Keratinocyte (primary cell): Measurements from ENCODE around the gene MPPE1. TPM values are rescaled to one million over a fixed set of nuclear protein-coding genes. Genes with fewer than 3 reads are reported as not detected.

ENCODE experiments used
- DNase-seq: peaks from one replicate; pipeline ENCODE4 v3.0.0-alpha.2; 2011; ENCODE audit warnings: low read depth, missing footprints, low spot score
- FAIRE-seq: peaks from 2 replicates; lab custom pipeline; 2011; peaks lifted over from hg19 to GRCh38; lab: Jason Lieb, UNC
- H2AFZ ChIP-seq: 2 replicates; pipeline ENCODE4 v1.6.0; 2012; ENCODE audit warnings: low read length, control low read depth, inconsistent platforms; ENCODE audit not compliant: control insufficient read depth
- H3K27ac ChIP-seq: 2 replicates; pipeline ENCODE4 v1.5.1; 2011; ENCODE audit warnings: low read length; ENCODE audit not compliant: control insufficient read depth, insufficient read depth
- H3K27me3 ChIP-seq: 3 replicates; pipeline ENCODE4 v1.6.0; 2011; ENCODE audit warnings: low read length; ENCODE audit not compliant: control insufficient read depth, insufficient read depth; ENCODE audit errors: extremely low read depth
- H3K36me3 ChIP-seq, 2 experiments: 2 replicates in 1 of 2; 3 replicates in 1 of 2; pipeline ENCODE4 v1.5.1; 2011; ENCODE audit warnings: low read length in 2 of 2, mild to moderate bottlenecking in 1 of 2; ENCODE audit not compliant: control insufficient read depth in 2 of 2, insufficient read depth in 2 of 2; ENCODE audit errors: extremely low read depth in 1 of 2
- H3K4me1 ChIP-seq: 3 replicates; pipeline ENCODE4 v1.5.1; 2011; ENCODE audit warnings: low read length; ENCODE audit not compliant: control insufficient read depth, insufficient read depth; ENCODE audit errors: extremely low read depth
- H3K4me2 ChIP-seq: 3 replicates; pipeline ENCODE4 v1.6.0; 2011; ENCODE audit warnings: low read depth, low read length; ENCODE audit not compliant: control insufficient read depth, insufficient read depth; ENCODE audit errors: extremely low read depth
- H3K4me3 ChIP-seq, 3 experiments: fragments of 200-600 bp in 1 of 3; sonication (generic) in 1 of 3; 2 replicates in 2 of 3; 3 replicates in 1 of 3; pipeline ENCODE4 v1.5.1; 2011 to 2016; ENCODE audit warnings: low read length in 3 of 3, mild to moderate bottlenecking in 3 of 3, control low read depth in 2 of 3, inconsistent platforms in 1 of 3, low read depth in 1 of 3, mixed read lengths in 1 of 3, mixed run types in 1 of 3, moderate library complexity in 1 of 3; ENCODE audit not compliant: control insufficient read depth in 2 of 3, insufficient read depth in 2 of 3; ENCODE audit errors: extremely low read depth in 1 of 3
- H3K79me2 ChIP-seq: 2 replicates; pipeline ENCODE4 v1.6.0; 2012; ENCODE audit warnings: low read length; ENCODE audit not compliant: control insufficient read depth, insufficient read depth
- H3K9ac ChIP-seq: 3 replicates; pipeline ENCODE4 v1.6.0; 2011; ENCODE audit warnings: low read length; ENCODE audit not compliant: control insufficient read depth, insufficient read depth; ENCODE audit errors: extremely low read depth
- H3K9me1 ChIP-seq: 3 replicates; pipeline ENCODE4 v1.6.0; 2011; ENCODE audit warnings: low read length; ENCODE audit not compliant: control insufficient read depth, insufficient read depth; ENCODE audit errors: extremely low read depth
- H3K9me3 ChIP-seq: 2 replicates; pipeline ENCODE4 v1.5.1; 2012; ENCODE audit warnings: low read depth, low read length; ENCODE audit not compliant: control insufficient read depth
- H4K20me1 ChIP-seq: 3 replicates; pipeline ENCODE4 v1.6.0; 2011; ENCODE audit warnings: low read length; ENCODE audit not compliant: control insufficient read depth, insufficient read depth; ENCODE audit errors: extremely low read depth
- EZH2 ChIP-seq: IDR thresholded peaks from one replicate; pipeline ENCODE4 v1.6.1; 2012; ENCODE audit warnings: inconsistent platforms, mild to moderate bottlenecking, low read length, moderate library complexity
- dilution Hi-C: fragments of 300-500 bp; cut with MboI; formaldehyde crosslinking; loops from one replicate; pipeline ENCODE4 v1.7.0; 2020; ENCODE audit warnings: low sequenced_read_pairs; ENCODE audit not compliant: extremely low pct_ligation_motif_present
- polyA plus RNA-seq, 5 experiments: library from polyadenylated mRNA; depleted of rRNA in 3 of 5; stranded (reverse) in 3 of 5; stranded (forward) in 1 of 5; unstranded in 1 of 5; fragments of >200 nt; gene quantifications; 1 replicate in 1 of 5; 2 replicates in 3 of 5; 3 replicates in 1 of 5; pipeline versions ENCODE4 v1.2.1 to v1.2.3, GENCODE V29; 2011 to 2012; ENCODE audit warnings: missing spikeins in 2 of 5, low read depth in 1 of 5, low replicate concordance in 1 of 5
- TF ChIP-seq, protein P1 (sequence below), 3 experiments: IDR thresholded peaks in 1 of 3; conservative IDR thresholded peaks in 1 of 3; optimal IDR thresholded peaks in 1 of 3; 2 replicates in 2 of 3; 3 replicates in 1 of 3; pipeline versions ENCODE3 to v1.5.1; 2011; ENCODE audit warnings: low read length in 3 of 3, mild to moderate bottlenecking in 3 of 3, moderate library complexity in 2 of 3, control low read depth in 1 of 3, inconsistent platforms in 1 of 3; ENCODE audit not compliant: insufficient read depth in 2 of 3; ENCODE audit errors: extremely low read depth in 1 of 3

Gene MPPE1
- polyA plus RNA-seq, 1 donor (not counting 4 experiments of a cell fraction or from before 2014, with no cell fraction given): 21.0 TPM

DNA sequence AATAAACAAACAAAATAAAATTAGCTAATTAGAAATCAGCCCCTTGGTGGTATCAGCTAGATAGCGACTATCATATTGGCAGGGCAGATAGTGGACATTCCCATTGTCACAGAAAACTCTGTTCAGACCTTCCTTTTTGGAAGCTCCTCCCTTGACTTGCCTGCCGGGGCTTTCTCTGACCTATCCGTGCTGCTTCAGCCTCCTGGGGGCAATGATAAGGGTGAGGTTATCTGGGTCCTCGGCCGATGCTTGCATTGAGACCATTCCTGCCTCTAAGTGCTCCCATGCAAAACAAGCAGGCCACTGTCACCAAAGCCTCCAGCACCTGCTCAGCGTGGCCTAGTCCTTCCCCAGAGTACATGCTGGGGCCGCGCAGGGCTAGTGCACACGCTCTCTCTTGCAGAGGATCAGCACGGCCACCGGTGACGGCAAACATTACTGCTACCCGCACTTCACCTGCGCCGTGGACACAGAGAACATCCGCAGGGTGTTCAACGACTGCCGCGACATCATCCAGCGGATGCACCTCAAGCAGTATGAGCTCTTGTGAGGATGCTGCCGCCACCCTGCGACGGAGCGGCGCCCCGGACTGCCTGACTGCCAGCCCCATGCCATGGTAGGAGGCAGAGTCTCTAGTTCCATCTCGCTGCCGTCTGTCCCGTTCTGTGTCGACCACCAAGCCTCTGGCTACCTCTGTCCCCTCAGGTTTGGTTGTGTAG is 27.4 kb downstream of the MPPE1 start:
- TF ChIP-seq, protein P1, sequence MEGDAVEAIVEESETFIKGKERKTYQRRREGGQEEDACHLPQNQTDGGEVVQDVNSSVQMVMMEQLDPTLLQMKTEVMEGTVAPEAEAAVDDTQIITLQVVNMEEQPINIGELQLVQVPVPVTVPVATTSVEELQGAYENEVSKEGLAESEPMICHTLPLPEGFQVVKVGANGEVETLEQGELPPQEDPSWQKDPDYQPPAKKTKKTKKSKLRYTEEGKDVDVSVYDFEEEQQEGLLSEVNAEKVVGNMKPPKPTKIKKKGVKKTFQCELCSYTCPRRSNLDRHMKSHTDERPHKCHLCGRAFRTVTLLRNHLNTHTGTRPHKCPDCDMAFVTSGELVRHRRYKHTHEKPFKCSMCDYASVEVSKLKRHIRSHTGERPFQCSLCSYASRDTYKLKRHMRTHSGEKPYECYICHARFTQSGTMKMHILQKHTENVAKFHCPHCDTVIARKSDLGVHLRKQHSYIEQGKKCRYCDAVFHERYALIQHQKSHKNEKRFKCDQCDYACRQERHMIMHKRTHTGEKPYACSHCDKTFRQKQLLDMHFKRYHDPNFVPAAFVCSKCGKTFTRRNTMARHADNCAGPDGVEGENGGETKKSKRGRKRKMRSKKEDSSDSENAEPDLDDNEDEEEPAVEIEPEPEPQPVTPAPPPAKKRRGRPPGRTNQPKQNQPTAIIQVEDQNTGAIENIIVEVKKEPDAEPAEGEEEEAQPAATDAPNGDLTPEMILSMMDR (optimal IDR thresholded peaks at IDR 0.05 in 1 of 3, IDR thresholded peaks at IDR 0.05 in 1 of 3, conservative IDR thresholded peaks at IDR 0.05 in 1 of 3; ENCODE audit: extremely low read depth in 1 of 3, insufficient read depth in 2 of 3, low read length in 3 of 3): no peak
- TF ChIP-seq EZH2: no peak
- no peak overlapping the region for H2AFZ ChIP-seq
- H3K36me3 ChIP-seq: peaks cover 0 to 5% of the 10 kb centered on the region in 2 experiments
- H3K4me1 ChIP-seq: no peaks in the 10 kb centered on the region
- H3K4me3 ChIP-seq: no peak overlapping the region
- H3K4me2 ChIP-seq: no peak overlapping the region
- dilution Hi-C loops: no loop called here
- H3K9me1 ChIP-seq: no peaks in the 10 kb centered on the region
- H3K27ac ChIP-seq: no peak overlapping the region
- no peak overlapping the region for H3K9ac ChIP-seq
- FAIRE-seq (no peak), DNase-seq (no peak)
- H3K79me2 ChIP-seq: no peaks in the 10 kb centered on the region
- H4K20me1 ChIP-seq: no peaks in the 10 kb centered on the region
- H3K27me3 ChIP-seq: no peaks in the 10 kb centered on the region
- H3K9me3 ChIP-seq: no peaks in the 10 kb centered on the region

DNA sequence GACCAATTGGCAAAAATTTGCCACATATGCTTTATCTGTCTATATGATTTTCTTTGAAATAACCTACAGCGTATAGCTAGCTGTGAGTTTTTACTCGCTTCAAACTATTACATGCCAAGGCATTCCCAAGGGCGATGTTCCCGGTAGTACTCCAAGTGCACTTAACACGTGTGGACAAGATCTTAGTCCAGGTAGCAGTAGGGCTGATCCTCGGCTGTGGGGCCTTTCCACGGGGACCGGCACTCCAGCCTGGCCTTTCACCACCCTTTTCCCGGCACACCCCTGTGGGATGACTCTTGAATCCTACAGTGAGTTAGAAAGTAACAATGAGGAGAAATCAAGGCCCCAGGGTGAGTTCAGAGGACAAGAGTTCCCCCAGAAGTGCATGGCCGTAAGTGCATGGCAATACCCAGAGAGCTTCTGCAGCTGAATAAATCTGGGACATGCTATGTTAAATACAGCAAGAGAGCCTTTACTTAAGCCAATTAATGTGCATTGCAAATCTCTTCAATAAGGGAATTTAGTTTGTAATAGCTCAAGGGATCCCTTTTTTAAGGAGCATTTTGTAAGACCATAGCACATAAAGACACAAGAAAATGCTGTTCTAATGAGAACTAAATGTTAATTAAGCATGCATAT is 30.5 kb downstream of the MPPE1 start:
- no peak overlapping the region for H2AFZ ChIP-seq
- no peaks in the 10 kb centered on the region for H3K79me2 ChIP-seq
- no peak for TF ChIP-seq EZH2
- TF ChIP-seq, protein P1 (optimal IDR thresholded peaks at IDR 0.05 in 1 of 3, IDR thresholded peaks at IDR 0.05 in 1 of 3, conservative IDR thresholded peaks at IDR 0.05 in 1 of 3; ENCODE audit: extremely low read depth in 1 of 3, insufficient read depth in 2 of 3, low read length in 3 of 3): no peak
- dilution Hi-C loops: no loop called here
- no peaks in the 10 kb centered on the region for H3K4me1 ChIP-seq
- no peaks in the 10 kb centered on the region for H3K27me3 ChIP-seq
- DNase-seq (no peak), FAIRE-seq (no peak)
- H3K36me3 ChIP-seq: no peaks in the 10 kb centered on the region
- no peaks in the 10 kb centered on the region for H3K9me3 ChIP-seq
- H3K9ac ChIP-seq: no peak overlapping the region
- no peak overlapping the region for H3K4me2 ChIP-seq
- H3K4me3 ChIP-seq: no peak overlapping the region
- no peaks in the 10 kb centered on the region for H4K20me1 ChIP-seq
- no peak overlapping the region for H3K27ac ChIP-seq
- no peaks in the 10 kb centered on the region for H3K9me1 ChIP-seq
